GM21360 (cell line): ENCODE measurements around the gene CAMSAP3.

ENCODE experiments used
- ATAC-seq: cut with Tn5 transposase; IDR thresholded peaks from one replicate; pipeline ENCODE4 v1.9.1; 2021; ENCODE audit warnings: mild to moderate bottlenecking, moderate library complexity; ENCODE audit not compliant: unreplicated experiment

Gene CAMSAP3

GRCh38 chr19:7645656-7646425, 50.2 kb downstream of the CAMSAP3 start:
- ATAC-seq: no peak

DNA sequence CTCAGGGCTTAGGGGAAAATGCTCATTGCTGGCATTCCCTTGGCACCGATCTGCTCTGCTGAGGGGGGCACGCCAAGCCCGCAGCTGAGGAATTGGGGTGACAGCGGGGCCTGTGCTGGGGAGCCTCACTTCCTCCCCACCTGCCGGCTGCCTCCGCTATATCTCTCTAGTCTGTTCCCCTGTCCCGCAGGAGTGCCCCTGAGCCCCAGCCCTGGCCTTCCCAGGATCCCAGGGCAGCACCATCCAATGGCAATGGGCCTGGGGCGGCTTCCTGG, 50.7 kb downstream of the CAMSAP3 start:
- no peak for ATAC-seq

GRCh38 chr19:7647156-7647555, 51.5 kb downstream of the CAMSAP3 start:
- ATAC-seq: no peak

- ATAC-seq: no peak
Observed at GRCh38 chr19:7648265-7649014, 52.8 kb downstream of the CAMSAP3 start.

DNA sequence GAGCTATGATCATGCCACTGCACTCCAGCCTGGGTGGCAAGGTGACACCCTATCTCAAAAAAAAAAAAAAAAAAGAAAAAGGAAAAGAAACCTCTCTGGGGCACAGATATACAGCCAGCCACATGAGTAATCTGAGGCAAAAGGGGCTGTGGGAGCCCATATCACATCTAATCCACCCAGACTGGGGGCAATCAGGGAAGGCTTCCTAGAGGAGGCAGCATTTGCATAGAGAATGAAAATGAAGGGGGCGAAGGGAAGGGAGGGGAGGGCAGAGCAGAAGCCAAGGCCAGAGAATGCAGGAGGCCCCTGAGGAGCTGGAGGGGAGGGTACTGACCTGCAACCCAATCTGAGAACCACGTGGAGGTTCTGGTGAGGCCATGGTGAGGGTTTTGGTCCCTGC, 54.5 kb downstream of the CAMSAP3 start:
- ATAC-seq: no peak

GRCh38 chr19:7652061-7652641, 56.5 kb downstream of the CAMSAP3 start:
- ATAC-seq: no peak

DNA sequence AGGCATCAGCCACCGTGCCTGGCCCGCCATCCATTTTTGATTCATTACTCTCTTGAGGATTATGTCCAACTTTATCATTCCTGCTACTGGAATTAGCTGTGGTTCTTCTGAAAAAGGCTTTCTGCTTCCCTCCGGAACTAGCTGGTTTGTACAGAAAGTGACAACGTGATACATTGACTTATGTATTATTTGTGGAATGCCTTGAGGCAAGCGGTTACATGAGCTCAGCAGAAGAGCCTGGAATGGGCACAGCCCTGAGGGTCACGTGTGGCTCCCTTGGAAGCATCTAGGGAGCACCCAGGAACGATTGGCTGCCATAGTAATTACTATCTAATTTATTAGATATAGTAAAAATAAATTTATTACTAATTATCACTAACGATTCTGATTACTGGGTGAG, 58.7 kb downstream of the CAMSAP3 start:
- no peak for ATAC-seq

DNA sequence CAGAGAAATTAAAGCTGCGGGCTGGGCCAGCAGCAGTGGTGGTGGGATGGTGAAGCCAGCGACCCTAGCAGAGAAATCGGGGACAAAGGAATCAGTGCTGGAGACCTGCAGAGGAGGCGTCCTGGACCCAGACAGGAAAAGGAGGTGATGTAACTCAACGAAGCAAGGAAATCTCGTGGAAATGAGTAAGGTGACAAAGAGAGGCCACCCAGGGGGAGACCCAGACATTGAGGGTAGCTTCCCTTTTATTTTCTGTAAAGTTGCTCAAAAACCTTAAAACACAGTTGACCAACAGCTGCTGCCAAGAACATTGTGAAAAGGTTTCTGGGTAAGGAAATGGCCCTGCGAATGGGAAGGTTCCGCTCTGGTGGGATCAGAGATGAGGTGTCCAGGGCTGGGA, 59.9 kb downstream of the CAMSAP3 start:
- ATAC-seq: no peak

- ATAC-seq: no peak
Observed at GRCh38 chr19:7657131-7657751, 61.6 kb downstream of the CAMSAP3 start.

DNA sequence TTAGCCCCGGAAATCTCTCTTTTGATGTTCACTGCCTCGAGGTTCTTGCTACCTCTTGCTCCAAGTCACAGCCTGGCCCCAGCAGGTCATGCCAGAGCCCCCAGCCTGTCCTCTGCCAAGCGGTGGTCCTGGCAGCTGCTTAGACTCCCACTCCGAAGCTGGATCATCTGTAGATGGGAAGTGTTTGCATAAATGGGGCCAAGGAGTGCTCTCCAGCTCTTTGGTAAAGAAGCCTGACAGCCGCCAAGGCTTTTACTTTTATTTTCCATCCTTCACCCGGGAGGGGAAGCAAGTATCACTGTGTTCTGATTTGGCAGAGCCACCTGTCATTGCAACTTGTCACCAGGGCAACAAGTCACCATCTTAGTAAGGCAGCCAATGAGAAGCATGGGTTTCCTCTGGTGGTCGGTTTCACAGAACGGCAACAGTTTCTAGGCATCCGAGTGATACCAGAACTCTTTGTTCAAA, 62.6 kb downstream of the CAMSAP3 start:
- no peak for ATAC-seq

DNA sequence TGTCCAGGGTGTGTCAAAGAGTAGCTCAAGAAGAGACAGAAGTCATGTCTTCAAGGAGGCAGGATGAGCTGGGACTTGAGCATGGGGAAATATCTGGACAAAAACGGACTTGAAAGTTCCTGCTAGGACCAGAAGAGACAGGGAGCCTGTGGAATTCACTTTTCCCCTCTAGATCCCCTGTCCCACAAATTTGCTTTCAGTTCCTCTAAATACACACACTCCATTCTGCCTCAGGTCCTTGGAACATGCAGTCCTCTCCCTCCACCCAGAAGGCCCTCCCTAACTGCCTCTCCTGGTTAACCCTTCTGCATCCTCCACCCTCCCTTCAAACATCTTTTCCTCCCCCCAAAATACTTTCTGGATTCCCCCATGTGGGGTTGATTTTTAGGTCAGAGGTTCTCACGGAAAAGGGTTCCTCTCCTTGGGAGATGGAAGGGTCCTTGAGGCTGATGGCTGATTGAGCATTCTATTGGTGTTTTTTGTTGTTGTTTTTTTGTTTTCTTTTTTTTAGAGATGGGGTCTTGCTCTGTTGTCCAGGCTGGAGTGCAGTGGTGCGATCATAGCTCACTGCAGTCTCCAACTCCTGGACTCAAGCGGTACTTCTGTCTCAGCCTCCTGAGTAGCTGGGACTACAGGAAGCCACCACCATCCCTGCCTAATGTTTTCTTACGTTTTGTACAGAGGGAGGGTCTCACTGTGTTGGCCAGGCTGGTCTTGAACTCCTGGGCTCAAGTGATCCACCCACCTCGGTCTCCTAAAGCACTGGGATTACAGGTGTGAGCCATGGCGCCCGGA, 66.3 kb downstream of the CAMSAP3 start:
- no peak for ATAC-seq

DNA sequence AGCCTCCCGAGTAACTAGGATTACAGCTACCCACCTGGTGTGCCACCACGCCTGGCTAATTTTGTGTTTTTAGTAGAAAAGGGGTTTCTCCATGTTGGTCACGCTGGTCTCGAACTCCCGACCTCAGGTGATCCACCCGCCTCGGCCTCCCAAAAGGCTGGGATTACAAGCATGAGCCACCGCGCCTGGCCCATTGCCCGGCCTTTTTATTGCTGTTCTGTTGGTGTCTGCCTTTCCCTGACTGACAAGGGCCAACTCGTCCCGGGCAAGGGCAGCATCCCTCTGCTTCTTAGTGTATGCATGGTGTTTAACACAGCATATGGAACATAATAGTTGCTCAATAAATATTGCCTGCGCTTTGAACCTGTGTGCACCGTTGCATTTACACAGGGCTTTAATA, 67.0 kb downstream of the CAMSAP3 start:
- ATAC-seq: no peak

DNA sequence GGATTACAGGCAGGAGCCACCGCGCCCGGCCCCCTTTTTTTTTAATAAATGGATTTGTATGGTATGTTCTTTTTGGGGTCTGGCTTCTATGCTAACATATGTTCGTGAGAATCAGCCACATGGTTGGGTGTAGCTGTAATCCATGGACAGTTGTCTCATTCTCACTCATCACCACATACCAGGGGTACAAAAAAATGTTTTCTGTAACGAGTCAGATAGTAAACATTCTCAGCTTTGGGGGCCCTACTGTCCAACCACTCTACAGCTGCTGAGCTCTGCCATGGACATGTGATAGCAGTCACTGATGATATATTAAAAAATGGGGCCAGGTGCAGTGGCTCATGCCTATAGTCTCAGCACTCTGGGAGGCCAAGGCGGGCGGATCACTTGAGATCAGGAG, 68.0 kb downstream of the CAMSAP3 start:
- ATAC-seq: no peak

DNA sequence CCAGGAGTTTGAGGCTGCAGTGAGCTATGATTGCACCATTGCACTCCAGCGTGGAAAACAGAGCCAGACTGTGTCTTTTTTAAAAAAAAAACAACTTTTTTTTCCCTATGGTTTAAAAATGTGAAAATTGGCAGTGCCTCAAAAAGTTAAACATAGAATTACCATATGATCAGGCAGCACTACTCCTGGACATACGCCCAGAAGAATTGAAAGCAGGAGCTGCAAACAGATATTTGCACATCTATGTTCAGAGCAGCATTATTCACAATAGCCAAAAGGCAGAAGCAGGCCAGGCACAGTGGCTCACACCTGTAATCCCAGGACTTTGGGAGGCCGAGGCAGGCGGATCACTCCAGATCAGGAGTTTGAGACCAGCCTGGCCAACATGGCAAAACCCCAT, 69.4 kb downstream of the CAMSAP3 start:
- ATAC-seq: no peak
